HepG2 (cell line): Measurements from ENCODE around the gene CACTIN. TPM values are rescaled to one million over a fixed set of nuclear protein-coding genes. Genes with fewer than 3 reads are reported as not detected.

ENCODE experiments used
- ATAC-seq: fragments of 200-7000 bp; cut with Tn5 transposase; 3 replicates; pipeline ENCODE4 v1.9.1; 2020; ENCODE audit warnings: mild to moderate bottlenecking, moderate library complexity
- BruUV-seq: library from RNA; stranded (reverse); fragments of 400-500 nt; replicated peaks from 2 replicates; lab custom pipeline; 2021; lab: Mats Ljungman, UMichigan
- CTCF ChIA-PET: fragments of 300-600 bp; formaldehyde crosslinking; extraction: SDS; loops from one replicate; lab custom pipeline; 2021; ENCODE audit warnings: low total read pairs, inconsistent platforms, low intra/inter-chr PET ratio; lab: Yijun Ruan, JAX
- POLR2A ChIA-PET: fragments of 350-600 bp; sonication (Branson Sonifier 250); formaldehyde crosslinking; loops from one replicate; lab custom pipeline; 2020; ENCODE audit warnings: antibody characterized with exemption, inconsistent platforms; lab: Yijun Ruan, JAX
- DNase-seq: peaks from one replicate; pipeline ENCODE4 v3.0.0-alpha.2; 2015; ENCODE audit warnings: low spot score
- FAIRE-seq: peaks from 3 replicates; lab custom pipeline; 2011; peaks lifted over from hg19 to GRCh38; lab: Jason Lieb, UNC
- H2AFZ ChIP-seq: one replicate; pipeline ENCODE4 v1.6.1; 2011; ENCODE audit warnings: low read length, inconsistent platforms
- H3K27ac ChIP-seq: fragments of 300-600 bp; 3 replicates; pipeline ENCODE4 v1.8.0; 2011; ENCODE audit warnings: mixed run types, mild to moderate bottlenecking, mixed read lengths, low read length, inconsistent platforms; ENCODE audit not compliant: insufficient read depth; ENCODE audit errors: extremely low read length
- H3K27me3 ChIP-seq, 2 experiments: fragments of 200-600 bp in 1 of 2; 2 replicates in 1 of 2; 3 replicates in 1 of 2; pipeline versions ENCODE4 v1.6.0 to v1.8.0; 2011; ENCODE audit warnings: low read length in 2 of 2, mild to moderate bottlenecking in 2 of 2, moderate library complexity in 2 of 2, inconsistent platforms in 1 of 2; ENCODE audit not compliant: insufficient read depth in 2 of 2, control insufficient read depth in 1 of 2
- H3K36me3 ChIP-seq, 2 experiments: fragments of 200-600 bp in 1 of 2; replicated peaks in 1 of 2; 2 replicates in 1 of 2; 3 replicates in 1 of 2; pipeline versions ENCODE4 v1.5.1 to v1.8.0; 2011; ENCODE audit warnings: low read length in 2 of 2, inconsistent platforms in 1 of 2; ENCODE audit not compliant: insufficient read depth in 2 of 2, control insufficient read depth in 1 of 2
- H3K4me1 ChIP-seq: 2 replicates; pipeline ENCODE4 v1.5.1; 2012; ENCODE audit warnings: low read length, inconsistent platforms; ENCODE audit not compliant: insufficient read depth
- H3K4me2 ChIP-seq: 2 replicates; pipeline ENCODE4 v1.6.0; 2011; ENCODE audit warnings: low read depth, low read length, inconsistent platforms
- H3K4me3 ChIP-seq, 3 experiments: fragments of 200-600 bp in 1 of 3; sonication (generic), shearing (Covaris generic) in 1 of 3; replicated peaks in 1 of 3; 2 replicates each; pipeline ENCODE4 v1.5.1; 2011 to 2016; ENCODE audit warnings: low read length in 3 of 3, inconsistent platforms in 2 of 3, low read depth in 2 of 3, mild to moderate bottlenecking in 2 of 3, control low read depth in 1 of 3, mixed read lengths in 1 of 3; ENCODE audit not compliant: insufficient read depth in 1 of 3
- H3K79me2 ChIP-seq: one replicate; pipeline ENCODE4 v1.6.1; 2011; ENCODE audit warnings: low read length, inconsistent platforms; ENCODE audit not compliant: insufficient read depth
- H3K9ac ChIP-seq: 2 replicates; pipeline ENCODE4 v1.6.0; 2011; ENCODE audit warnings: mild to moderate bottlenecking, low read depth, low read length, inconsistent platforms; ENCODE audit not compliant: insufficient read depth
- H3K9me3 ChIP-seq: 2 replicates; pipeline ENCODE4 v1.5.1; 2012; ENCODE audit warnings: mild to moderate bottlenecking, low read length
- H4K20me1 ChIP-seq: 2 replicates; pipeline ENCODE4 v1.6.0; 2011; ENCODE audit warnings: inconsistent platforms, mild to moderate bottlenecking, low read length, moderate library complexity; ENCODE audit not compliant: insufficient read depth
- ARHGAP35 ChIP-seq: sonication (generic); formaldehyde crosslinking; IDR thresholded peaks from 2 replicates; pipeline ENCODE4 v1.9.0; 2022; ENCODE audit warnings: mild to moderate bottlenecking, inconsistent platforms, moderate library complexity, missing genetic modification reagents, borderline replicate concordance
- CEBPZ ChIP-seq: IDR thresholded peaks from 2 replicates; pipeline ENCODE4 v1.6.1; 2012; ENCODE audit warnings: low read length, improper control_type of control experiment
- CHD2 ChIP-seq: IDR thresholded peaks from 2 replicates; pipeline ENCODE4 v1.6.1; 2011; ENCODE audit warnings: low read depth, low read length, improper control_type of control experiment
- GPN1 ChIP-seq: sonication (generic); formaldehyde crosslinking; IDR thresholded peaks from 2 replicates; pipeline ENCODE4 v1.5.1; 2020; ENCODE audit warnings: missing genetic modification reagents, borderline replicate concordance
- HDAC2 ChIP-seq: sonication (generic); formaldehyde crosslinking; IDR thresholded peaks from 2 replicates; pipeline ENCODE4 v1.4.0; 2020; ENCODE audit warnings: missing genetic modification reagents
- MYNN ChIP-seq: sonication (generic); formaldehyde crosslinking; IDR thresholded peaks from 2 replicates; pipeline ENCODE4 v1.4.0; 2020; ENCODE audit warnings: mild to moderate bottlenecking, low read depth, missing genetic modification reagents
- NR1H2 ChIP-seq: sonication (generic); formaldehyde crosslinking; IDR thresholded peaks from 2 replicates; pipeline ENCODE4 v1.8.1; 2022; ENCODE audit warnings: low read depth, missing genetic modification reagents, borderline replicate concordance
- ZNF431 ChIP-seq: sonication (generic); formaldehyde crosslinking; IDR thresholded peaks from 2 replicates; pipeline ENCODE4 v1.9.0; 2022; ENCODE audit warnings: missing genetic modification reagents, low read depth, mild to moderate bottlenecking, borderline replicate concordance
- ZNF800 ChIP-seq: sonication (generic); formaldehyde crosslinking; IDR thresholded peaks from 2 replicates; pipeline ENCODE4 v1.4.0; 2020; ENCODE audit warnings: missing genetic modification reagents
- ZSCAN5A ChIP-seq: sonication (generic); formaldehyde crosslinking; IDR thresholded peaks from 2 replicates; pipeline ENCODE4 v1.8.0; 2022; ENCODE audit warnings: mild to moderate bottlenecking, missing genetic modification reagents, borderline replicate concordance
- WGBS: methylation state at CpG from one replicate; pipeline ENCODE4 v1.1.6; 2017; ENCODE audit warnings: low lambda C conversion rate; 5-methylcytosine and 5-hydroxymethylcytosine counted together
- in situ Hi-C: cut with HindIII; loops from 2 replicates; pipeline ENCODE4 v1.10.0; 2017; ENCODE audit warnings: low pct_unique_long_range_greater_than_20kb; ENCODE audit not compliant: extremely low pct_ligation_motif_present
- intact Hi-C: fragments of 100-400 bp; cut with micrococcal nuclease; formaldehyde crosslinking; loops from one replicate; pipeline ENCODE4 v1.10.0; 2022; ENCODE audit not compliant: unreplicated experiment
- polyA plus RNA-seq, 8 experiments: library from polyadenylated mRNA; depleted of rRNA in 3 of 8; stranded (reverse) in 7 of 8; unstranded in 1 of 8; fragments of >200 nt; fragmentation: Illumina TruSeq in 4 of 8; extraction: Trizol in 4 of 8; gene quantifications; 2 replicates each; pipeline versions ENCODE4 v1.2.1 to v1.2.3, GENCODE V29; 2011 to 2016; ENCODE audit warnings: low read depth in 4 of 8, missing spikeins in 1 of 8, mixed read lengths in 1 of 8; ENCODE audit not compliant: insufficient read depth in 1 of 8
- total RNA-seq, 5 experiments: library from RNA; depleted of rRNA; stranded (reverse); fragments of >200 nt; fragmentation: Illumina TruSeq; extraction: Trizol; gene quantifications; 2 replicates each; pipeline ENCODE4 v1.2.3, GENCODE V29; 2016; ENCODE audit warnings: low read depth in 1 of 5

Gene CACTIN
- total and polyA plus RNA-seq, 2 of the 13 experiments (the other 11 are each of a cell fraction or from before 2014, with no cell fraction given), result 10.0 to 16.6 TPM

GRCh38 chr19:3672993-3673392 lies 46.4 kb upstream of the CACTIN start (continued):
- no peak for TF ChIP-seq CEBPZ
- TF ChIP-seq HDAC2 (CRISPR knock-in tag), result no peak

- no TSS peak for BruUV-seq
- ChIA-PET CTCF (no interaction called here), POLR2A (no interaction called here)
- Histone ChIP-seq H3K4me1 (peaks cover 21% of the 10 kb centered on the region), H3K4me3 (no peak overlapping the region), H3K9me3 (no peaks in the 10 kb centered on the region), H2AFZ (no peak overlapping the region), H3K27ac (no peak overlapping the region), H4K20me1 (no peaks in the 10 kb centered on the region), H3K9ac (no peak overlapping the region), H3K36me3 (no peaks in the 10 kb centered on the region; a peak in 1 of 5 replicates), H3K79me2 (no peaks in the 10 kb centered on the region), H3K27me3 (no peaks in the 10 kb centered on the region), H3K4me2 (no peak overlapping the region)
- intact Hi-C loops, result no loop called here
- in situ Hi-C loops, result no loop called here
- FAIRE-seq (no peak), ATAC-seq (no peak), DNase-seq (no peak)
- 96% methylated on average over 8 of the region's 8 CpGs for WGBS
- TF ChIP-seq NR1H2 (CRISPR knock-in tag), result no peak
- no peak for TF ChIP-seq ZNF800 (CRISPR knock-in tag)
- no peak for TF ChIP-seq GPN1 (CRISPR knock-in tag)
- no peak for TF ChIP-seq ZNF431 (CRISPR knock-in tag)
- TF ChIP-seq ARHGAP35 (CRISPR knock-in tag), result no peak
- TF ChIP-seq ZSCAN5A, result no peak
- TF ChIP-seq CHD2, result no peak
- no peak for TF ChIP-seq MYNN (CRISPR knock-in tag)
Measured at GRCh38 chr19:3672575-3672948, 46.0 kb upstream of the CACTIN start.
